GM23338 (cell line): ENCODE results near the gene NUMBL. TPM values are rescaled to one million over a fixed set of nuclear protein-coding genes. Genes with fewer than 3 reads are reported as not detected.

Experiments used
- ATAC-seq: fragments of 200-7000 bp; cut with Tn5 transposase; 3 replicates; pipeline ENCODE4 v1.9.1; 2020
- DNase-seq: peaks from one replicate; pipeline ENCODE4 v3.0.0-alpha.2; 2015; ENCODE audit warnings: low spot score
- H2AFZ ChIP-seq: fragments of 200-600 bp; sonication (generic); 2 replicates; pipeline ENCODE4 v1.8.0; 2016; ENCODE audit warnings: antibody characterized with exemption, mild to moderate bottlenecking, moderate library complexity
- H3F3A ChIP-seq: fragments of 200-600 bp; sonication (generic); replicated peaks from 2 replicates; pipeline ENCODE4 v1.8.0; 2017; ENCODE audit warnings: antibody characterized with exemption, mixed run types, low read depth
- H3K27ac ChIP-seq: fragments of 200-600 bp; sonication (generic); 2 replicates; pipeline ENCODE4 v1.6.1; 2016; ENCODE audit warnings: low read depth
- H3K27me3 ChIP-seq: fragments of 200-600 bp; sonication (generic); 2 replicates; pipeline ENCODE4 v1.8.0; 2016; ENCODE audit warnings: mild to moderate bottlenecking, mixed run types, moderate library complexity; ENCODE audit not compliant: insufficient read depth
- H3K36me3 ChIP-seq: fragments of 200-600 bp; sonication (generic); 2 replicates; pipeline ENCODE4 v1.8.0; 2016; ENCODE audit warnings: mild to moderate bottlenecking; ENCODE audit not compliant: insufficient read depth
- H3K4me1 ChIP-seq: fragments of 200-600 bp; sonication (generic); 2 replicates; pipeline ENCODE4 v1.8.0; 2016; ENCODE audit warnings: mild to moderate bottlenecking, moderate library complexity; ENCODE audit not compliant: insufficient read depth
- H3K4me2 ChIP-seq: fragments of 200-600 bp; sonication (generic); 2 replicates; pipeline ENCODE4 v1.7.1; 2017; ENCODE audit warnings: mixed run types
- H3K4me3 ChIP-seq: fragments of 200-600 bp; sonication (generic); 2 replicates; pipeline ENCODE4 v1.6.1; 2016; ENCODE audit warnings: mixed run types
- H3K79me2 ChIP-seq: fragments of 200-600 bp; sonication (generic); replicated peaks from 2 replicates; pipeline ENCODE4 v1.8.0; 2017; ENCODE audit warnings: mild to moderate bottlenecking; ENCODE audit not compliant: insufficient read depth
- H3K9me2 ChIP-seq: fragments of 200-600 bp; sonication (generic); 2 replicates; pipeline ENCODE4 v1.8.0; 2017; ENCODE audit not compliant: insufficient read depth
- H4K20me1 ChIP-seq: fragments of 200-600 bp; sonication (generic); replicated peaks from 2 replicates; pipeline ENCODE4 v1.8.0; 2017; ENCODE audit warnings: mild to moderate bottlenecking; ENCODE audit not compliant: insufficient read depth
- H3K27ac Mint-ChIP-seq: 2 replicates; pipeline ENCODE4 v1.8.0; 2020; ENCODE audit warnings: inconsistent platforms, mild to moderate bottlenecking, moderate library complexity, mixed read lengths
- H3K27me3 Mint-ChIP-seq: 3 replicates; pipeline ENCODE4 v1.8.0; 2022; ENCODE audit warnings: low read depth, mild to moderate bottlenecking, moderate library complexity, mixed read lengths, inconsistent platforms; ENCODE audit not compliant: insufficient read depth, poor library complexity
- H3K36me3 Mint-ChIP-seq: 3 replicates; pipeline ENCODE4 v1.8.0; 2021; ENCODE audit warnings: low read depth, mild to moderate bottlenecking, inconsistent platforms, moderate library complexity, mixed read lengths
- H3K4me1 Mint-ChIP-seq: 3 replicates; pipeline ENCODE4 v1.8.0; 2020; ENCODE audit warnings: mild to moderate bottlenecking, inconsistent platforms, mixed read lengths
- H3K4me3 Mint-ChIP-seq: 3 replicates; pipeline ENCODE4 v1.8.0; 2021; ENCODE audit warnings: moderate library complexity, mild to moderate bottlenecking, inconsistent platforms, mixed read lengths
- H3K9me3 Mint-ChIP-seq: 3 replicates; pipeline ENCODE4 v1.8.0; 2020; ENCODE audit warnings: moderate library complexity, mild to moderate bottlenecking, inconsistent platforms, mixed read lengths
- CREB1 ChIP-seq: fragments of 250-450 bp; sonication (Bioruptor Pico); IDR thresholded peaks from 2 replicates; pipeline ENCODE4 v1.5.0; 2020; ENCODE audit warnings: low read depth, mild to moderate bottlenecking, moderate library complexity
- CTCF ChIP-seq, 2 experiments: fragments of 200-600 bp in 1 of 2; sonication (generic) in 1 of 2; conservative IDR thresholded peaks; 2 replicates each; pipeline versions ENCODE4 v1.5.1 to v1.6.1; 2016 to 2017; ENCODE audit warnings: antibody characterized with exemption in 2 of 2, low read depth in 2 of 2, mild to moderate bottlenecking in 2 of 2, moderate library complexity in 1 of 2
- EZH2 ChIP-seq: fragments of 200-600 bp; sonication (generic); IDR thresholded peaks from one replicate; pipeline ENCODE4 v1.8.0; 2017; ENCODE audit warnings: antibody characterized with exemption, mild to moderate bottlenecking, low read depth; ENCODE audit not compliant: unreplicated experiment
- EZH2phosphoT487 ChIP-seq: fragments of 200-600 bp; sonication (generic); IDR thresholded peaks from one replicate; pipeline ENCODE4 v1.8.1; 2018; ENCODE audit warnings: antibody characterized with exemption; ENCODE audit not compliant: unreplicated experiment
- NANOG ChIP-seq: IDR thresholded peaks from 2 replicates; pipeline ENCODE4 v1.6.1; 2016; ENCODE audit warnings: antibody characterized with exemption, borderline replicate concordance
- REST ChIP-seq: IDR thresholded peaks from one replicate; pipeline ENCODE4 v1.6.1; 2018; ENCODE audit warnings: antibody characterized with exemption; ENCODE audit not compliant: unreplicated experiment
- ZNF114 ChIP-seq: fragments of 250-450 bp; sonication (Bioruptor Pico); IDR thresholded peaks from 2 replicates; pipeline ENCODE4 v1.5.0; 2020; ENCODE audit warnings: mild to moderate bottlenecking, moderate library complexity
- ZNF331 ChIP-seq: fragments of 250-450 bp; sonication (Bioruptor Pico); IDR thresholded peaks from 2 replicates; pipeline ENCODE4 v1.5.0; 2020; ENCODE audit warnings: low read depth, mild to moderate bottlenecking, moderate library complexity
- ZNF462 ChIP-seq: fragments of 250-450 bp; sonication (Bioruptor Pico); IDR thresholded peaks from 2 replicates; pipeline ENCODE4 v1.5.0; 2020; ENCODE audit warnings: mild to moderate bottlenecking, moderate library complexity
- polyA plus RNA-seq: library from polyadenylated mRNA; unstranded; fragments of >200 nt; fragmentation: Nextera tagmentation; extraction: Ambion mirVana; gene quantifications from 2 replicates; pipeline ENCODE4 v1.2.1, GENCODE V29; 2016
- total RNA-seq: library from RNA; depleted of rRNA; stranded (reverse); fragments of >200 nt; shearing (Covaris generic); gene quantifications from 2 replicates; pipeline ENCODE4 v1.2.3, GENCODE V29; 2014

NUMBL gene
- total and polyA plus RNA-seq, 2 experiments from 2014 or later: 8.5 to 28.5 TPM

- no peak for TF ChIP-seq ZNF462 (CRISPR knock-in tag)
Measured at GRCh38 chr19:40704491-40705361, 14.3 kb upstream of the NUMBL start (continued).

- no peaks in the 10 kb centered on the region for H3K27me3 ChIP-seq
- no peak overlapping the region for H3K4me3 ChIP-seq
- Mint-ChIP-seq H3K27me3 (peaks cover 14% of the 10 kb centered on the region), H3K27ac (no peak overlapping the region; the same call in 1 of the 2 replicates), H3K9me3 (no peaks in the 10 kb centered on the region), H3K4me1 (peaks cover 10% of the 10 kb centered on the region), H3K36me3 (peaks cover 44% of the 10 kb centered on the region), H3K4me3 (no peak overlapping the region; the same call in 2 of the 3 replicates)
- DNase-seq (no peak), ATAC-seq (no peak)
- H3K27ac ChIP-seq: peak overlapping the region; percentile 39; the same call in 1 of the 2 replicates
- H3K79me2 ChIP-seq: no peaks in the 10 kb centered on the region; the same call in 1 of the 2 replicates
- 0 out of 2 replicates have a peak, but pooled peaks cover 3% of the 10 kb centered on the region for H3K36me3 ChIP-seq
- no peak overlapping the region for H3K4me2 ChIP-seq
- 0 out of 2 replicates have a peak, but pooled peaks cover 6% of the 10 kb centered on the region for H3F3A ChIP-seq
- 0 out of 2 replicates have a peak, but pooled peaks cover 3% of the 10 kb centered on the region for H3K4me1 ChIP-seq
- no peaks in the 10 kb centered on the region; the same call in 1 of the 2 replicates for H4K20me1 ChIP-seq
- no peaks in the 10 kb centered on the region for H3K9me2 ChIP-seq
- H2AFZ ChIP-seq: no peak overlapping the region
- no peak for TF ChIP-seq NANOG
- TF ChIP-seq EZH2phosphoT487: no peak
- TF ChIP-seq ZNF331: no peak
- no peak for TF ChIP-seq CTCF (conservative IDR thresholded peaks at IDR 0.05; ENCODE audit: low read depth in 2 of 2)
- TF ChIP-seq EZH2: no peak
- TF ChIP-seq ZNF114 (CRISPR knock-in tag): no peak
- TF ChIP-seq CREB1 (CRISPR knock-in tag): no peak
- no peak for TF ChIP-seq REST
Measured at GRCh38 chr19:40703029-40703755, 12.7 kb upstream of the NUMBL start.
